Gastroesophageal sphincter (tissue), 4 donors: Measurements from ENCODE around the gene SYNGR2. TPM values are rescaled to one million over a fixed set of nuclear protein-coding genes. Genes with fewer than 3 reads are reported as not detected.

Source experiments
- ATAC-seq: fragments of 150-250 bp; one replicate; pipeline ENCODE4 v1.9.1; 2016; ENCODE audit warnings: mild to moderate bottlenecking, moderate library complexity
- H3K27ac ChIP-seq, 4 donors: fragments of 200-600 bp; sonication (generic) in 3 of 4; 1 replicate in 3 of 4; 2 replicates in 1 of 4; pipeline ENCODE4 v1.5.1; 2016 to 2019
- H3K27me3 ChIP-seq: fragments of 200-600 bp; sonication (generic); one replicate; pipeline ENCODE4 v1.5.1; 2019
- H3K36me3 ChIP-seq, 2 donors: fragments of 200-600 bp; sonication (generic); one replicate each; pipeline ENCODE4 v1.5.1; 2019; ENCODE audit warnings: control low read depth in 1 of 2
- H3K4me1 ChIP-seq, 3 donors: fragments of 200-600 bp; sonication (generic); 1 replicate in 2 of 3; 2 replicates in 1 of 3; pipeline ENCODE4 v1.5.1; 2016 to 2019; ENCODE audit warnings: control low read depth in 2 of 3
- H3K4me3 ChIP-seq, 2 donors: fragments of 200-600 bp; sonication (generic); one replicate each; pipeline ENCODE4 v1.5.1; 2019; ENCODE audit warnings: mild to moderate bottlenecking in 1 of 2, moderate library complexity in 1 of 2
- H3K9me3 ChIP-seq, 3 donors: fragments of 200-600 bp; sonication (generic); one replicate each; pipeline ENCODE4 v1.5.1; 2017 to 2019; ENCODE audit warnings: control low read depth in 2 of 3
- CTCF ChIP-seq, 4 experiments: fragments of 200-600 bp in 2 of 4; fragments of 450-650 bp in 2 of 4; sonication (generic) in 1 of 4; IDR thresholded peaks; one replicate each; pipeline ENCODE4 v1.5.1; 2017 to 2019; ENCODE audit warnings: antibody characterized with exemption in 4 of 4, mild to moderate bottlenecking in 2 of 4, moderate library complexity in 2 of 4
- EP300 ChIP-seq: sonication (generic); formaldehyde crosslinking; IDR thresholded peaks from one replicate; pipeline ENCODE4 v1.6.1; 2017; ENCODE audit warnings: antibody characterized with exemption, mild to moderate bottlenecking
- POLR2A ChIP-seq, 2 donors: fragments of 450-650 bp; IDR thresholded peaks; one replicate each; pipeline ENCODE4 v1.6.1; 2017; ENCODE audit warnings: antibody characterized with exemption in 2 of 2, mild to moderate bottlenecking in 2 of 2, moderate library complexity in 1 of 2
- POLR2AphosphoS5 ChIP-seq: sonication (generic); formaldehyde crosslinking; IDR thresholded peaks from one replicate; pipeline ENCODE4 v1.6.1; 2017; ENCODE audit warnings: antibody characterized with exemption
- WGBS, 2 donors: methylation state at CpG; one replicate each; pipeline ENCODE4 v1.1.5; 2018; ENCODE audit warnings: low coverage in 1 of 2; 5-methylcytosine and 5-hydroxymethylcytosine counted together
- total RNA-seq, 4 donors: library from RNA; depleted of rRNA; stranded (reverse); fragments of >200 nt; gene quantifications; one replicate each; pipeline ENCODE4 v1.1.0, GENCODE V29; 2016

The SYNGR2 gene
- total RNA-seq, 4 donors from 2014 or later = 49.9 to 151 (median 81.2) TPM

GRCh38 chr17:78186692-78187595 lies 18.6 kb downstream of the SYNGR2 start, which contains the start of the genes AFMID and TK1:
Gene AFMID (plus strand): TSS chr17:78187362. CDS start chr17:78187371, 9 bp downstream.
Gene TK1 (minus strand): TSS chr17:78187052. CDS start chr17:78186994, 58 bp downstream.
- WGBS, 2 donors = 0 to 13% methylated on average over 9 to 14 of the region's 57 CpGs
- peak; percentile 98 for ATAC-seq
- no peaks in the 10 kb centered on the region for H3K27me3 ChIP-seq
- H3K4me3 ChIP-seq = peak within 1 kb of the TSS; percentile 14 to 55
- TF ChIP-seq POLR2A (IDR thresholded peaks at IDR 0.05) = no peak
- no peak for TF ChIP-seq EP300
- peak; percentile 69 for TF ChIP-seq POLR2AphosphoS5
- peak in 3 of 4 experiments; percentile 88 to 94 (median 91) for TF ChIP-seq CTCF (IDR thresholded peaks at IDR 0.05)
- H3K36me3 ChIP-seq = peaks cover 0 to 14% of the 10 kb centered on the region in 2 donors
- peak within 1 kb of the TSS; percentile 40 to 84 (median 77) for H3K27ac ChIP-seq
- peaks cover 5 to 70% (median 20%) of the 10 kb centered on the region in 3 donors for H3K4me1 ChIP-seq
- no peaks in the 10 kb centered on the region for H3K9me3 ChIP-seq

- no peak for ATAC-seq
- Histone ChIP-seq H3K27ac (no peak overlapping the region), H3K36me3 (peaks cover 0 to 94% of the 10 kb centered on the region in 2 donors), H3K27me3 (no peaks in the 10 kb centered on the region), H3K4me1 (no peaks in the 10 kb centered on the region), H3K4me3 (no peak overlapping the region), H3K9me3 (no peaks in the 10 kb centered on the region)
- TF ChIP-seq POLR2AphosphoS5 = no peak
- TF ChIP-seq POLR2A (IDR thresholded peaks at IDR 0.05) = no peak
- no peak for TF ChIP-seq EP300
- TF ChIP-seq CTCF (IDR thresholded peaks at IDR 0.05) = no peak
- WGBS, 2 donors = 84 to 93% methylated on average over 5 of the region's 5 CpGs
Measured at GRCh38 chr17:78196716-78197115, 28.3 kb downstream of the SYNGR2 start.

GRCh38 chr17:78197147-78197832 lies 28.9 kb downstream of the SYNGR2 start:
- WGBS, 2 donors = 25 to 58% methylated on average over 1 to 4 of the region's 9 CpGs
- TF ChIP-seq CTCF (IDR thresholded peaks at IDR 0.05) (no peak), POLR2A (IDR thresholded peaks at IDR 0.05) (no peak), EP300 (no peak)
- no peak overlapping the region for H3K27ac ChIP-seq
- no peaks in the 10 kb centered on the region for H3K4me1 ChIP-seq
- H3K36me3 ChIP-seq = peaks cover 0 to 92% of the 10 kb centered on the region in 2 donors
- no peak for ATAC-seq
- no peaks in the 10 kb centered on the region for H3K9me3 ChIP-seq
- no peak overlapping the region for H3K4me3 ChIP-seq
- no peaks in the 10 kb centered on the region for H3K27me3 ChIP-seq

- Histone ChIP-seq H3K9me3 (no peaks in the 10 kb centered on the region), H3K27me3 (no peaks in the 10 kb centered on the region), H3K36me3 (peaks cover 0 to 91% of the 10 kb centered on the region in 2 donors), H3K4me1 (no peaks in the 10 kb centered on the region), H3K27ac (no peak overlapping the region), H3K4me3 (no peak overlapping the region)
- TF ChIP-seq POLR2A (IDR thresholded peaks at IDR 0.05) (no peak), CTCF (IDR thresholded peaks at IDR 0.05) (no peak), EP300 (no peak), POLR2AphosphoS5 (no peak)
- WGBS, 2 donors = 91 to 97% methylated on average over 6 of the region's 6 CpGs
- no peak for ATAC-seq
Measured at GRCh38 chr17:78200451-78200850, 32.1 kb downstream of the SYNGR2 start.
